Esophagus squamous epithelium (tissue), 5 donors: ENCODE measurements around the gene BCAR3. TPM values are rescaled to one million over a fixed set of nuclear protein-coding genes. Genes with fewer than 3 reads are reported as not detected.

Experiments
- DNase-seq: peaks from one replicate; lab custom pipeline; 2025; lab: John Stamatoyannopoulos, UW
- H3K27ac ChIP-seq, 4 donors: fragments of 200-600 bp; sonication (generic); one replicate each; pipeline ENCODE4 v1.5.1; 2016 to 2019; ENCODE audit warnings: mild to moderate bottlenecking in 1 of 4
- H3K27me3 ChIP-seq, 4 donors: fragments of 200-600 bp; sonication (generic); 1 replicate in 3 of 4; 2 replicates in 1 of 4; pipeline versions ENCODE4 v1.5.1 to v1.6.0; 2017 to 2021; ENCODE audit warnings: antibody characterized with exemption in 1 of 4
- H3K36me3 ChIP-seq, 3 donors: fragments of 200-600 bp; sonication (generic); one replicate each; pipeline ENCODE4 v1.5.1; 2016 to 2019
- H3K4me1 ChIP-seq, 3 donors: fragments of 200-600 bp; sonication (generic); one replicate each; pipeline ENCODE4 v1.5.1; 2017 to 2019
- H3K4me3 ChIP-seq, 4 donors: fragments of 200-600 bp; sonication (generic); 1 replicate in 3 of 4; 2 replicates in 1 of 4; pipeline ENCODE4 v1.5.1; 2016 to 2019; ENCODE audit warnings: mild to moderate bottlenecking in 2 of 4, moderate library complexity in 1 of 4
- H3K9me3 ChIP-seq, 3 donors: fragments of 200-600 bp; sonication (generic); one replicate each; pipeline ENCODE4 v1.5.1; 2016 to 2019
- CTCF ChIP-seq, 6 experiments: fragments of 450-650 bp in 4 of 6; fragments of 200-600 bp in 2 of 6; sonication (generic) in 2 of 6; IDR thresholded peaks; one replicate each; pipeline ENCODE4 v1.5.1; 2016 to 2019; ENCODE audit warnings: antibody characterized with exemption in 6 of 6, mild to moderate bottlenecking in 4 of 6, moderate library complexity in 4 of 6
- POLR2A ChIP-seq, 4 donors: fragments of 450-650 bp; IDR thresholded peaks; one replicate each; pipeline ENCODE4 v1.6.1; 2017; ENCODE audit warnings: antibody characterized with exemption in 4 of 4, mild to moderate bottlenecking in 4 of 4, moderate library complexity in 3 of 4
- WGBS, 2 donors: methylation state at CpG; one replicate each; pipeline ENCODE4 v1.1.5; 2018; 5-methylcytosine and 5-hydroxymethylcytosine counted together
- intact Hi-C: fragments of 100-400 bp; cut with DNase I; formaldehyde crosslinking; loops from one replicate; pipeline ENCODE4 v1.15.0; 2022
- total RNA-seq, 4 donors: library from RNA; depleted of rRNA; stranded (reverse); fragments of >200 nt; gene quantifications; one replicate each; pipeline ENCODE4 v1.1.0, GENCODE V29; 2016
- donor health status: DM: yes; HTN: yes; CAD: no.

The BCAR3 gene
- total RNA-seq, 4 donors from 2014 or later = 6.9 to 17.5 (median 9.4) TPM

- DNase-seq = no peak
- H3K27me3 ChIP-seq = no peaks in the 10 kb centered on the region
- H3K9me3 ChIP-seq = no peaks in the 10 kb centered on the region
- peak overlapping the region in 2 of 4 donors; percentile 2 to 14 for H3K27ac ChIP-seq
- H3K4me3 ChIP-seq = no peak overlapping the region
- intact Hi-C loops = no loop called here
- peaks cover 0 to 3% (median 0%) of the 10 kb centered on the region in 3 donors for H3K36me3 ChIP-seq
- 79 to 80% methylated on average over 9 of the region's 9 CpGs for WGBS, 2 donors
- peaks cover 7 to 38% (median 31%) of the 10 kb centered on the region in 3 donors for H3K4me1 ChIP-seq
- TF ChIP-seq POLR2A (IDR thresholded peaks at IDR 0.05) (no peak), CTCF (IDR thresholded peaks at IDR 0.05) (no peak)
Measured at GRCh38 chr1:93659822-93660503, 21.7 kb downstream of the BCAR3 start.

GRCh38 chr1:93658188-93658587 is 23.4 kb downstream of the BCAR3 start:
- intact Hi-C loops = no loop called here
- Histone ChIP-seq H3K4me1 (peaks cover 0 to 21% (median 16%) of the 10 kb centered on the region in 3 donors), H3K27ac (no peak overlapping the region), H3K27me3 (no peaks in the 10 kb centered on the region), H3K4me3 (no peak overlapping the region), H3K9me3 (no peaks in the 10 kb centered on the region), H3K36me3 (peaks cover 0 to 16% (median 0%) of the 10 kb centered on the region in 3 donors)
- DNase-seq = no peak
- WGBS, 2 donors = 94 to 96% methylated on average over 5 of the region's 5 CpGs
- TF ChIP-seq CTCF (IDR thresholded peaks at IDR 0.05) = no peak
- no peak for TF ChIP-seq POLR2A (IDR thresholded peaks at IDR 0.05)

GRCh38 chr1:93656491-93656890 is 25.1 kb downstream of the BCAR3 start:
- 85 to 88% methylated on average over 5 of the region's 5 CpGs for WGBS, 2 donors
- Histone ChIP-seq H3K27ac (no peak overlapping the region), H3K9me3 (no peaks in the 10 kb centered on the region), H3K4me3 (no peak overlapping the region), H3K27me3 (no peaks in the 10 kb centered on the region), H3K36me3 (peaks cover 0 to 19% (median 0%) of the 10 kb centered on the region in 3 donors), H3K4me1 (peaks cover 0 to 4% (median 1%) of the 10 kb centered on the region in 3 donors)
- intact Hi-C loops = no loop called here
- TF ChIP-seq POLR2A (IDR thresholded peaks at IDR 0.05) (no peak), CTCF (IDR thresholded peaks at IDR 0.05) (no peak)
- no peak for DNase-seq

- intact Hi-C loops = no loop called here
- H3K27me3 ChIP-seq = no peaks in the 10 kb centered on the region
- peaks cover 0 to 28% (median 0%) of the 10 kb centered on the region in 3 donors for H3K36me3 ChIP-seq
- 96 to 100% methylated on average over 4 to 6 of the region's 6 CpGs for WGBS, 2 donors
- TF ChIP-seq CTCF (IDR thresholded peaks at IDR 0.05) = no peak
- TF ChIP-seq POLR2A (IDR thresholded peaks at IDR 0.05) = no peak
- H3K27ac ChIP-seq = no peak overlapping the region
- DNase-seq = no peak
- H3K4me3 ChIP-seq = no peak overlapping the region
- no peaks in the 10 kb centered on the region for H3K9me3 ChIP-seq
- H3K4me1 ChIP-seq = no peaks in the 10 kb centered on the region
Measured at GRCh38 chr1:93653656-93654055, 28.0 kb downstream of the BCAR3 start.

GRCh38 chr1:93652323-93652949 is 29.2 kb downstream of the BCAR3 start:
- Histone ChIP-seq H3K27ac (no peak overlapping the region), H3K4me1 (no peaks in the 10 kb centered on the region), H3K9me3 (no peaks in the 10 kb centered on the region), H3K4me3 (no peak overlapping the region), H3K27me3 (no peaks in the 10 kb centered on the region), H3K36me3 (peaks cover 0 to 28% (median 0%) of the 10 kb centered on the region in 3 donors)
- DNase-seq = no peak
- no peak for TF ChIP-seq POLR2A (IDR thresholded peaks at IDR 0.05)
- TF ChIP-seq CTCF (IDR thresholded peaks at IDR 0.05) = no peak
- intact Hi-C loops = no loop called here
- WGBS, 2 donors = 68 to 72% methylated on average over 7 of the region's 7 CpGs
